ENCODE results near the gene SRP68.

SRP68 gene

DNA sequence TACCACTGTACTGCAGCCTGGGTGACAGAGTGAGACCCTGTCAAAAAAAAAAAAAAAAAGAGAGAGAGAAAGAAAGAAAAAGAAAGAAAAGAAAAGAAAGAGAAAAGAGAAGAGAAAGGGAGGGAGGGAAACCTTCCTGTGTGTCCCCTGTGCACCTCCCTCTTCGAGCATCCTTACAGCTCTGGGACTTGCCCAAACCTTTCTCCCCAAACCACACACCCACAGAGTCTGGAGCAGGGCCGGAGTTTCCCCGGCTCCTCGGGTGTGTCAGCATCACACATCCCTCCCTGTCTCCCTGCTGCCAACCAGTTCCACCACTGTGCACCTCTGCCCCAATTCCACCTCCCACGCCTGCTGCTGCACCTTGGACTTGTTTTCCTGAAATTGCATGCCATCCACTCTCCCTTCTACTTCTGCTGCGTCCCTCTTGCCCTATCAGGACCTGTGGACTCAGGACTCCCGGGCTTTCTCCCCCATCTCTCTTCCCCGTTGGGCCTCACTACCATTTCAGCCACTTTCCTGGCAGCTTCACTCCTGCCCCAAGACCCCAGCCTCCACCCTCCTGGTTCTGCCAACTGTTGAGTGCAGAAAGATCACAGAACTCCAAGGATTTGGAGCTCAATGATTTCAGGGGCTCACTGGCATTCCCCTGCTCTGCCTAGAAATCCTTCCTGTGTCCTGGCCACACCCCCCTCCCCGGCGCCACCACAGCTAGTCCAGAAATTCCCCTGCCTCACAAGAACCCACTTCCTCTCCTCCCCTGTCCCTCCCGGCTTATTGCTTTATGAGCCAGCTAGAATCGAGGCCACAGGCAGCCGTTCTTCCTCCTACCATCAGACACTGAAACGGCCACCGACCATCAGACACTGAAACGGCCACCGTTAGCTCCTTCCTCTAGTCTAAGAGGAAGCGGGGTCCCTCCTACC lies 75.4 kb downstream of the SRP68 start:
- DNase-seq, result no peak

GRCh38 chr17:75995385-75995925 lies 76.9 kb downstream of the SRP68 start:
- no peak for DNase-seq

DNA sequence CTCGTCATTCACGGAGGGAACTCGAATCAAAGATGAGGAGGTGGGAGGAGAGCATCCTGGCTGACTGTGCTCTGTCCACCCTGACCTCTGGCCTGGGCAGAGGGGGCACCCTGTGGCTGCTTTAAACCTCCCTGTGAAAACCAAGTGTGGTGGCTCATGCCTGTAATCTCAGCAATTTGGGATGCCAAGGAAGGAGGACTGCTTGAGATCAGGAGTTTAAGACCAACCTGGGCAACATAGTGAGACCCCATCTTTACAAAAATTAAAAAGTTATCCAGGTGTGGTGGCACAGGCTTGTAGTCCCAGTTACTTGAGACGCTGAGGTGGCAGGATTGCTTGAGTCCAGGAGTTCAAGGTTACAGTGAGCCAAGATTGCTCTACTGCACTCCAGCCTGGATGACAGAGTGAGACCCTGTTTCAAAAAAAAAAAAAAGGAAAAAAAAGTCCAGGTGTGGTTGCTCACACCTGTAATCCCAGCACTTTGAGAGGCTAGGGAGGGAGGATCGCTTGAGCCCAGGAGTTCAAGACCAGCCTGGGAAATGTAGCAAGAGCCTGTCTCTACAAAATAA lies 77.4 kb downstream of the SRP68 start:
- no peak for DNase-seq

- DNase-seq, result no peak
Observed at GRCh38 chr17:75991396-75991795, 80.9 kb downstream of the SRP68 start.
